ENCODE results near the gene ZNF800.

ZNF800 gene

GRCh38 chr7:127390817-127391590, 1.5 kb downstream of the ZNF800 start:
- no peak for DNase-seq (ENCODE audit: low read depth, low spot score)

GRCh38 chr7:127390186-127390816, 2.2 kb downstream of the ZNF800 start:
- DNase-seq (ENCODE audit: low read depth, low spot score): no peak

- DNase-seq (ENCODE audit: low read depth, low spot score): no peak
Observed at GRCh38 chr7:127389321-127389720, 3.2 kb downstream of the ZNF800 start.

GRCh38 chr7:127387974-127388373, 4.5 kb downstream of the ZNF800 start:
- no peak for DNase-seq (ENCODE audit: low read depth, low spot score)

- DNase-seq (ENCODE audit: low read depth, low spot score): no peak
Observed at GRCh38 chr7:127383123-127383835, 9.2 kb downstream of the ZNF800 start.

GRCh38 chr7:127382301-127383085, 10.0 kb downstream of the ZNF800 start:
- no peak for DNase-seq (ENCODE audit: low read depth, low spot score)

GRCh38 chr7:127380479-127380878, 12.0 kb downstream of the ZNF800 start:
- DNase-seq (ENCODE audit: low read depth, low spot score): no peak

- no peak for DNase-seq (ENCODE audit: low read depth, low spot score)
Observed at GRCh38 chr7:127379642-127380041, 12.9 kb downstream of the ZNF800 start.

- no peak for DNase-seq (ENCODE audit: low read depth, low spot score)
Observed at GRCh38 chr7:127378537-127378936, 14.0 kb downstream of the ZNF800 start.

- DNase-seq (ENCODE audit: low read depth, low spot score): no peak
Observed at GRCh38 chr7:127377425-127377824, 15.1 kb downstream of the ZNF800 start.

GRCh38 chr7:127375631-127376030, 16.9 kb downstream of the ZNF800 start:
- DNase-seq (ENCODE audit: low read depth, low spot score): no peak

- no peak for DNase-seq (ENCODE audit: low read depth, low spot score)
Observed at GRCh38 chr7:127367679-127368078, 24.8 kb downstream of the ZNF800 start.

- DNase-seq (ENCODE audit: low read depth, low spot score): no peak
Observed at GRCh38 chr7:127366680-127367079, 25.8 kb downstream of the ZNF800 start.

GRCh38 chr7:127365957-127366315, 26.6 kb downstream of the ZNF800 start:
- no peak for DNase-seq (ENCODE audit: low read depth, low spot score)

- DNase-seq (ENCODE audit: low read depth, low spot score): no peak
Observed at GRCh38 chr7:127365164-127365956, 27.1 kb downstream of the ZNF800 start.

- no peak for DNase-seq (ENCODE audit: low read depth, low spot score)
Observed at GRCh38 chr7:127362364-127363027, 30.0 kb downstream of the ZNF800 start.

GRCh38 chr7:127361736-127362135, 30.8 kb downstream of the ZNF800 start:
- no peak for DNase-seq (ENCODE audit: low read depth, low spot score)

GRCh38 chr7:127359011-127359410, 33.5 kb downstream of the ZNF800 start:
- no peak for DNase-seq (ENCODE audit: low read depth, low spot score)

- no peak for DNase-seq (ENCODE audit: low read depth, low spot score)
Observed at GRCh38 chr7:127353897-127354296, 38.6 kb downstream of the ZNF800 start.

GRCh38 chr7:127350586-127350985, 41.9 kb downstream of the ZNF800 start:
- DNase-seq (ENCODE audit: low read depth, low spot score): no peak

GRCh38 chr7:127349881-127350280, 42.6 kb downstream of the ZNF800 start:
- DNase-seq (ENCODE audit: low read depth, low spot score): no peak

All from activated CD4-positive, CD25-positive, alpha-beta regulatory T cell treated with anti-CD3 and anti-CD28 coated beads, Interleukin-2, amount 50 U/mL, for 16 hours (primary cell).